VCaP (cell line): Measurements from ENCODE around the gene NCAPG2.

Source experiments
- H3K27ac ChIP-seq: fragments of 450-650 bp; 2 replicates; pipeline ENCODE4 v1.5.1; 2017
- TF ChIP-seq, protein P1 (sequence below): fragments of 450-650 bp; conservative IDR thresholded peaks from 2 replicates; pipeline ENCODE4 v1.5.1; 2017; ENCODE audit warnings: mild to moderate bottlenecking, moderate library complexity

NCAPG2 gene

DNA sequence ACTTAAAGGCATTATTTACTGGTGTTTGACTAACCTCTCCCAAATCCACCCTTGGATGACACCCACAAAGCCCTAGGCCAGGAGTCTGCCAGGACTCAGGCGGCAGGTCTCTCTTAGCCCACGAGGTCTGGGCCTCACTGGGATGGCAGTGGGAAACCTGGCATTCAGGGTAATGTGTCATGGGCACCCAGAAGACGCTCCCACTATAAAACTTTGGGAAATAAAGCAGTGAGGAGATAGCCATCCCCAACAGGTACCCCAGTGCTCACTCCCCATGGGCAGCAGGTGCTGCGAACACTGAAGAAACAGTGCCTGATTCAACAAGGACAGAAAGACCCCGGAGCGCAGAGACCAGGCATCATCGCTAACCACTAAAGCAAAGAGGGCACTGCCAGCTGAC lies 102.6 kb downstream of the NCAPG2 start:
- TF ChIP-seq, protein P1, sequence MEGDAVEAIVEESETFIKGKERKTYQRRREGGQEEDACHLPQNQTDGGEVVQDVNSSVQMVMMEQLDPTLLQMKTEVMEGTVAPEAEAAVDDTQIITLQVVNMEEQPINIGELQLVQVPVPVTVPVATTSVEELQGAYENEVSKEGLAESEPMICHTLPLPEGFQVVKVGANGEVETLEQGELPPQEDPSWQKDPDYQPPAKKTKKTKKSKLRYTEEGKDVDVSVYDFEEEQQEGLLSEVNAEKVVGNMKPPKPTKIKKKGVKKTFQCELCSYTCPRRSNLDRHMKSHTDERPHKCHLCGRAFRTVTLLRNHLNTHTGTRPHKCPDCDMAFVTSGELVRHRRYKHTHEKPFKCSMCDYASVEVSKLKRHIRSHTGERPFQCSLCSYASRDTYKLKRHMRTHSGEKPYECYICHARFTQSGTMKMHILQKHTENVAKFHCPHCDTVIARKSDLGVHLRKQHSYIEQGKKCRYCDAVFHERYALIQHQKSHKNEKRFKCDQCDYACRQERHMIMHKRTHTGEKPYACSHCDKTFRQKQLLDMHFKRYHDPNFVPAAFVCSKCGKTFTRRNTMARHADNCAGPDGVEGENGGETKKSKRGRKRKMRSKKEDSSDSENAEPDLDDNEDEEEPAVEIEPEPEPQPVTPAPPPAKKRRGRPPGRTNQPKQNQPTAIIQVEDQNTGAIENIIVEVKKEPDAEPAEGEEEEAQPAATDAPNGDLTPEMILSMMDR = no peak
- no peak overlapping the region for H3K27ac ChIP-seq

GRCh38 chr7:158601090-158601489 lies 103.5 kb downstream of the NCAPG2 start:
- TF ChIP-seq, protein P1 = no peak
- H3K27ac ChIP-seq = no peak overlapping the region

- TF ChIP-seq, protein P1 = no peak
- H3K27ac ChIP-seq = no peak overlapping the region
Measured at GRCh38 chr7:158596745-158597144, 107.9 kb downstream of the NCAPG2 start.

DNA sequence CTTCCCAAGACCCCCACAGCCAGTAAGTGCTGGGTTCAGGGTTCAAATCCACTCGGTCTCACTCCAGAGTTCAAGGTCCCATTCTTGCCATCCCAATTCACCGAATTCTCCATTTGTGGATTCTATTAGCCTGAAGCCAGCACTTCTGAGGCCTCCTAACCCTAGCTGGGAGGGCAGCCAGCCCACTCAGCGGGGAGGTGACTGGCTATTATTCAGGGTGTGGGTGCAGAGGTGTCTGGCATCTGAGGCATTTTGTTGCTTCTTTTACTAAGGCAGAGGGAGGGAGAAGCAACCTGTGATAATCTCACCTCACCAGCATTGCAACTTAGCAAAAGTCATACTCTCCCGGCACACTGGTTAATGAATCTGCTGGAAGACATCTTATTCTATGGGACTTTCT lies 108.3 kb downstream of the NCAPG2 start:
- TF ChIP-seq, protein P1 = no peak
- H3K27ac ChIP-seq = no peak overlapping the region

- no peak overlapping the region for H3K27ac ChIP-seq
- TF ChIP-seq, protein P1 = no peak
Measured at GRCh38 chr7:158595068-158595467, 109.5 kb downstream of the NCAPG2 start.

DNA sequence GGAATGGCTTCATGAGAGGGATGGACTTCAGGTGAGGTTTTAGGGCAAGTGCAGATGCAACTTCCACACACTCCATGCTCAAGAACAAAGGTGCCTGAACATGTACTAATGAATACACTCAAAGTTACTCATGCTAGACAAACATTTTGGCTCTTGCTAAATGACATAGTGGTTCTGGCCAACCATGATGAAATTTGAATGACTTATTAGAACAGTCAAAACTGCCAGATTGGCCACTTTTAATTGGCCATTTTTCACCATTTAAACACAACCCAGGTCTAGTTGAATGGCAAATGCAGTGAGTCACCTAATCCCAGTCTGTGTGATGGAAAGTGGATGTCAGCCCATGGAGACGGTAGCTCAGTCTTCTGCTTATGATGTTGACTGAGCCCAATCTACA lies 112.1 kb downstream of the NCAPG2 start:
- TF ChIP-seq, protein P1 = no peak
- H3K27ac ChIP-seq = no peak overlapping the region

DNA sequence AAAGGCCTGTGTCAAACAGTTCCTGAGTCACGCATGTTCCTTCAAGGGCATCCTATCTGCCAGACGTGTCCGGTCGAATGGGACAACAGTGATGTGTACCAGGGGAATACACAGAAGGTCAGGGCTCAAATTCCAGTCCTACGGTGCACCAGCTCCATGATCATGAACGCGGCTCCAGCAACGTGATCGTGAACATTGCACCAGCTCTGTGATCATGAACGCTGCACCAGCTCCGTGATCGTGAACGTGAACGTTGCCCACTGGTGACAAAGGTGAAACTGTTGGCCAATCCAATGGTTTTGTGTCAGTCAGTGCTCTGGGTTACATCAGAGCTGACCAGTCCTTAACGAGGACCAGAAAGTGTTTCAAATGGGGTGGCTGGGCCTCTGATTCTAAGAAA lies 112.7 kb downstream of the NCAPG2 start:
- H3K27ac ChIP-seq = peak overlapping the region; percentile 90
- TF ChIP-seq, protein P1 = no peak

GRCh38 chr7:158590181-158590530 lies 114.4 kb downstream of the NCAPG2 start:
- peak overlapping the region; percentile 90 for H3K27ac ChIP-seq
- TF ChIP-seq, protein P1 = no peak
